ENCODE measurements around the gene CALR3.
"Not testable (repeated sequence)": the region's sequence is repeated elsewhere in the genome, so short reads cannot be mapped to it uniquely, and the experiment has no call there.

The CALR3 gene

DNA sequence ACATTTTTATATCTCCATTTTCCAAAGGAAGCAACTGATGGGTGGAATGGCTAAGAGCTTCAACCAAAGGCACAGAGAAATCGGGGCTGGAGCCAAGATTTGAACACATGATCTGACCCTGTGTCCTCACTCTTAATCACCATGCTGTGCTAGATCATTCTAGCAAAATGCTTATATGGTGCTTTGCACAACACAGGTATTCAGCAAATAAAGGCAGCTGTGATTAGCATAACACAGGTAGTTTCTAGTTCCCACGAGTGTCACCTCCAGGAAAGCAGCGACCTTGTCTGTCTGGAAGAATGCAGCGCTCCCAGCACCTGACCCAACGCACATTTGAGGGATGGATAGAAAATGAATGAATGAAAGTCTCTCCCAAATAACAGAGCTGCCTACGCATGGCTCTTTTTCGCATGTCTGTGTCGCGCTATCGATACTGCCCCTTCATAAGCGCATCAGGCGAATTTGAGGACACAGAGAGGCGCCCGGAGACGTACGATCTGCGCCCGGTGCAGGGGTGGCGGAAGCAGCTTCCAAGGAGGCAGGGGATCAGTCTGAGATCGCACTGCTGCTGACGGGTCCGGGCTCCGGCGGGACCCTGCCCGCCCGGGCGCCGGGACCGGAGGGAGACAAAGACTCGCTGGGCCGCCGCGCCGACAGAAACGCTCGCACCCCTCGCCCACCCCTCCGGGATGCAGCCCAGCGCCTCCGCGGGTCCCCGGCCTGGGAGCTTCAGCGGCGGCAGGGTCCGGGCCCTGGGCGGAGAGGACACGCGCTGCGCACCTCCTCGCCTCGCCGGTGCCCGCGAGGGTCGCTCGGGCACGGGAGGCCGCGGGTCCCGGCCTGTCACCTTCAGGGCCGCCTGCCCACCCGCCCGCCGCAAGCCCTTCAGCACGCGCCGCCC, 24.8 kb downstream of the CALR3 start:
- no peaks in the 10 kb centered on the region for H3K9me3 ChIP-seq (ENCODE audit: insufficient read depth, low read depth, low read length)
- no peaks in the 10 kb centered on the region for H3K27me3 ChIP-seq (ENCODE audit: insufficient read depth, low read length, poor library complexity, severe bottlenecking)
- H3K9me2 ChIP-seq (replicated peaks; ENCODE audit: low read depth, low read length) = no peaks in the 10 kb centered on the region
- H3K4me1 ChIP-seq (ENCODE audit: insufficient read depth, low read length, poor library complexity, severe bottlenecking) = peaks cover 35% of the 10 kb centered on the region
- H3K4me3 ChIP-seq (ENCODE audit: low read length, poor library complexity, severe bottlenecking) = peak overlapping the region; percentile 99
- TF ChIP-seq, protein P1, sequence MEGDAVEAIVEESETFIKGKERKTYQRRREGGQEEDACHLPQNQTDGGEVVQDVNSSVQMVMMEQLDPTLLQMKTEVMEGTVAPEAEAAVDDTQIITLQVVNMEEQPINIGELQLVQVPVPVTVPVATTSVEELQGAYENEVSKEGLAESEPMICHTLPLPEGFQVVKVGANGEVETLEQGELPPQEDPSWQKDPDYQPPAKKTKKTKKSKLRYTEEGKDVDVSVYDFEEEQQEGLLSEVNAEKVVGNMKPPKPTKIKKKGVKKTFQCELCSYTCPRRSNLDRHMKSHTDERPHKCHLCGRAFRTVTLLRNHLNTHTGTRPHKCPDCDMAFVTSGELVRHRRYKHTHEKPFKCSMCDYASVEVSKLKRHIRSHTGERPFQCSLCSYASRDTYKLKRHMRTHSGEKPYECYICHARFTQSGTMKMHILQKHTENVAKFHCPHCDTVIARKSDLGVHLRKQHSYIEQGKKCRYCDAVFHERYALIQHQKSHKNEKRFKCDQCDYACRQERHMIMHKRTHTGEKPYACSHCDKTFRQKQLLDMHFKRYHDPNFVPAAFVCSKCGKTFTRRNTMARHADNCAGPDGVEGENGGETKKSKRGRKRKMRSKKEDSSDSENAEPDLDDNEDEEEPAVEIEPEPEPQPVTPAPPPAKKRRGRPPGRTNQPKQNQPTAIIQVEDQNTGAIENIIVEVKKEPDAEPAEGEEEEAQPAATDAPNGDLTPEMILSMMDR (conservative IDR thresholded peaks at IDR 0.05; ENCODE audit: low read length) = no peak
- no peak for TF ChIP-seq EZH2phosphoT487 (IDR thresholded peaks at IDR 0.05; ENCODE audit: borderline replicate concordance)
- H3K9ac ChIP-seq (ENCODE audit: low read depth, low read length, poor library complexity, severe bottlenecking) = peak overlapping the region; percentile 82
- peak overlapping the region; percentile 70; the same call in 1 of the 2 replicates for H2AFZ ChIP-seq (ENCODE audit: low read length)
- peaks cover 55% of the 10 kb centered on the region for H3K79me2 ChIP-seq (ENCODE audit: insufficient read depth, low read length)
- no peaks in the 10 kb centered on the region for H3F3A ChIP-seq (ENCODE audit: low read depth)
- no peaks in the 10 kb centered on the region for H3K36me3 ChIP-seq (ENCODE audit: insufficient read depth, low read length)
- peak overlapping the region; percentile 98 for H3K4me2 ChIP-seq (ENCODE audit: low read depth, low read length, poor library complexity, severe bottlenecking)
- peaks cover 29% of the 10 kb centered on the region for H4K20me1 ChIP-seq (ENCODE audit: insufficient read depth, low read length, poor library complexity, severe bottlenecking)

DNA sequence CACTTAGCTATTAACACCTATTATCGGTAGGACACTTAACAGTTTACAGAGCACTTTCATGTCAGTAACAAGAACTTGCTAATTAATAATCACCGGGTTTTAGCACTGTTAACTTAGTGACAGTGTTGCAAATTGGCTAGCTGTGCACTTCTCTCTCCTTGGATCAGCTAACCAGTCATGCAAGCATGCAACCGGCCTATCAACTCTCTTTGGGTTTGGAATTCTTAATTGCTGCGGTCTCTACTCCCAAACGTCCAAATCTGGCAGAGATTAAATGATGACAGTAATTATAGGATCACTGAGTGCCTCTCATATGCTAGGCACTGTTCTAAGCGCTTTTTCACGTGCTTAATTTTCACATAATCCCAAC, 25.4 kb downstream of the CALR3 start:
- peak overlapping the region; percentile 98 for H3K4me2 ChIP-seq (ENCODE audit: low read depth, low read length, poor library complexity, severe bottlenecking)
- H3K9me3 ChIP-seq (ENCODE audit: insufficient read depth, low read depth, low read length) = no peaks in the 10 kb centered on the region
- H3K9ac ChIP-seq (ENCODE audit: low read depth, low read length, poor library complexity, severe bottlenecking) = peak overlapping the region; percentile 82
- H4K20me1 ChIP-seq (ENCODE audit: insufficient read depth, low read length, poor library complexity, severe bottlenecking) = peaks cover 33% of the 10 kb centered on the region
- H2AFZ ChIP-seq (ENCODE audit: low read length) = no peak overlapping the region
- H3K4me3 ChIP-seq (ENCODE audit: low read length, poor library complexity, severe bottlenecking) = peak overlapping the region; percentile 99
- H3K36me3 ChIP-seq (ENCODE audit: insufficient read depth, low read length) = no peaks in the 10 kb centered on the region
- H3K27me3 ChIP-seq (ENCODE audit: insufficient read depth, low read length, poor library complexity, severe bottlenecking) = no peaks in the 10 kb centered on the region
- no peak for TF ChIP-seq EZH2phosphoT487 (IDR thresholded peaks at IDR 0.05; ENCODE audit: borderline replicate concordance)
- no peaks in the 10 kb centered on the region for H3K9me2 ChIP-seq (replicated peaks; ENCODE audit: low read depth, low read length)
- no peaks in the 10 kb centered on the region for H3F3A ChIP-seq (ENCODE audit: low read depth)
- H3K4me1 ChIP-seq (ENCODE audit: insufficient read depth, low read length, poor library complexity, severe bottlenecking) = peaks cover 36% of the 10 kb centered on the region
- peaks cover 60% of the 10 kb centered on the region for H3K79me2 ChIP-seq (ENCODE audit: insufficient read depth, low read length)

DNA sequence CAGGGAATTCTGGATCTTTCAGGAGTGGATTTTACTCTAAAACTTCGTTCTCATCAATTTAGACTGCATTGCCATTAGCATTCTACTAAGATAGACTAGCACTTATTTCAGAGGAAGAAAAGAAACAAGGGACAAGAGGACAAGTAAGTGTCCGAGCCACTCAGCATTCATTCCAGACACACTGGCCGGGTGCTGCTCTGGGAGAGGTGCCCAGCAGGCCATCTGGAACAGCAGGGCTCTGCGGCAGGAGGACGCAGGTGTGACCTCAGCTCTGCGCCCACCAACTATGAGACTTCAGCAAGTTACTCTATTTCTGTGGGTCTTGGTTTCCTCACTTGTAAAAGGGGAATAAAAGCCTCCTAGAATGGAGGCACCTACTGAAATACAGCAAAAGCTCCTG, 28.4 kb downstream of the CALR3 start:
- H2AFZ ChIP-seq (ENCODE audit: low read length) = no peak overlapping the region
- H3K9me3 ChIP-seq (ENCODE audit: insufficient read depth, low read depth, low read length) = no peaks in the 10 kb centered on the region
- no peaks in the 10 kb centered on the region for H3K27me3 ChIP-seq (ENCODE audit: insufficient read depth, low read length, poor library complexity, severe bottlenecking)
- H3K9me2 ChIP-seq (replicated peaks; ENCODE audit: low read depth, low read length) = no peaks in the 10 kb centered on the region
- peak overlapping the region; percentile 98 for H3K4me2 ChIP-seq (ENCODE audit: low read depth, low read length, poor library complexity, severe bottlenecking)
- H3K36me3 ChIP-seq (ENCODE audit: insufficient read depth, low read length) = 0 out of 2 replicates have a peak, but pooled peaks cover 4% of the 10 kb centered on the region
- peaks cover 52% of the 10 kb centered on the region for H4K20me1 ChIP-seq (ENCODE audit: insufficient read depth, low read length, poor library complexity, severe bottlenecking)
- H3F3A ChIP-seq (ENCODE audit: low read depth) = no peaks in the 10 kb centered on the region
- no peak overlapping the region for H3K4me3 ChIP-seq (ENCODE audit: low read length, poor library complexity, severe bottlenecking)
- peak overlapping the region; percentile 10 for H3K9ac ChIP-seq (ENCODE audit: low read depth, low read length, poor library complexity, severe bottlenecking)
- peaks cover 90% of the 10 kb centered on the region for H3K79me2 ChIP-seq (ENCODE audit: insufficient read depth, low read length)
- H3K4me1 ChIP-seq (ENCODE audit: insufficient read depth, low read length, poor library complexity, severe bottlenecking) = peaks cover 45% of the 10 kb centered on the region
- TF ChIP-seq, protein P1 (conservative IDR thresholded peaks at IDR 0.05; ENCODE audit: low read length) = no peak
- no peak for TF ChIP-seq EZH2phosphoT487 (IDR thresholded peaks at IDR 0.05; ENCODE audit: borderline replicate concordance)

DNA sequence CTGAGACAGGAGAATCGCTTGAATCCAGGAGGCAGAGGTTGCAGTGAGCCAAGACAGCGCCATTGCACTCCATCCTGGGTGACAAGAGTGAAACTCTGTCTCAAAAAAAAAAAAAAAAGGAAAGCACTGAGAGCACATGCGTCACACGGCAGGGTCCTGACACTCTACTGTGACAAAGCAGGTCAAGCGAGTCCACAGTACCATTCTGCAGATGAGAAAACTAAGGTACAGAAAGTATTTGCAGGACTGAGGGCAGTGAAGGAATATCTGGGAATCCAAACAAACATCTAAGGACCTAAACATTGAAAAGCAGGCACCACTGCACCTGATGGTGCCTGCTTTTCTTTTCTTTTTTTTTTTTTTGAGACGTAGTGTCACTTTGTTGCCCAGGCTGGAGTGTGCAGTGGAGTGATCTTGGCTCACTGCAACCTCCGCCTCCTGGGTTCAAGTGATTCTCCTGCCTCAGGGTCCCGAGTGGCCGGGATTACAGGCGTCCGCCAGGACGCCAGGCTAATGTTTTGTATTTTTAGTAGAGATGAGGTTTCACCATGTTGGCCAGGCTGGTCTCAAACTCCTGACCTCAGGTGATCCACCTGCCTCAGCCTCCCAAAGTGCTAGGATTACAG, 29.1 kb downstream of the CALR3 start:
- Histone ChIP-seq H3K4me1 (ENCODE audit: insufficient read depth, low read length, poor library complexity, severe bottlenecking) (peaks cover 41% of the 10 kb centered on the region), H4K20me1 (ENCODE audit: insufficient read depth, low read length, poor library complexity, severe bottlenecking) (peaks cover 57% of the 10 kb centered on the region), H3K79me2 (ENCODE audit: insufficient read depth, low read length) (peaks cover 97% of the 10 kb centered on the region)
- H3K9ac ChIP-seq (ENCODE audit: low read depth, low read length, poor library complexity, severe bottlenecking); H2AFZ ChIP-seq (ENCODE audit: low read length); H3K36me3 ChIP-seq (ENCODE audit: insufficient read depth, low read length); H3K9me3 ChIP-seq (ENCODE audit: insufficient read depth, low read depth, low read length); H3K27me3 ChIP-seq (ENCODE audit: insufficient read depth, low read length, poor library complexity, severe bottlenecking); H3F3A ChIP-seq (ENCODE audit: low read depth); H3K4me3 ChIP-seq (ENCODE audit: low read length, poor library complexity, severe bottlenecking); H3K9me2 ChIP-seq (replicated peaks; ENCODE audit: low read depth, low read length); H3K4me2 ChIP-seq (ENCODE audit: low read depth, low read length, poor library complexity, severe bottlenecking): not testable (repeated sequence)
